GM23338 (cell line): ENCODE results near the gene TAGLN.

Experiments
- CREB1 ChIP-seq: fragments of 250-450 bp; sonication (Bioruptor Pico); IDR thresholded peaks from 2 replicates; pipeline ENCODE4 v1.5.0; 2020; ENCODE audit warnings: low read depth, mild to moderate bottlenecking, moderate library complexity
- CTCF ChIP-seq, 2 experiments: fragments of 200-600 bp in 1 of 2; sonication (generic) in 1 of 2; conservative IDR thresholded peaks; 2 replicates each; pipeline versions ENCODE4 v1.5.1 to v1.6.1; 2016 to 2017; ENCODE audit warnings: antibody characterized with exemption in 2 of 2, low read depth in 2 of 2, mild to moderate bottlenecking in 2 of 2, moderate library complexity in 1 of 2
- EZH2 ChIP-seq: fragments of 200-600 bp; sonication (generic); IDR thresholded peaks from one replicate; pipeline ENCODE4 v1.8.0; 2017; ENCODE audit warnings: antibody characterized with exemption, mild to moderate bottlenecking, low read depth; ENCODE audit not compliant: unreplicated experiment
- NANOG ChIP-seq: IDR thresholded peaks from 2 replicates; pipeline ENCODE4 v1.6.1; 2016; ENCODE audit warnings: antibody characterized with exemption, borderline replicate concordance
- POLR2AphosphoS5 ChIP-seq: IDR thresholded peaks from 2 replicates; pipeline ENCODE4 v1.6.1; 2016; ENCODE audit warnings: antibody characterized with exemption, low read depth
- REST ChIP-seq: IDR thresholded peaks from one replicate; pipeline ENCODE4 v1.6.1; 2018; ENCODE audit warnings: antibody characterized with exemption; ENCODE audit not compliant: unreplicated experiment
- STAT1 ChIP-seq: IDR thresholded peaks from one replicate; pipeline ENCODE4 v1.6.1; 2016; ENCODE audit warnings: antibody characterized with exemption; ENCODE audit not compliant: unreplicated experiment

DNA sequence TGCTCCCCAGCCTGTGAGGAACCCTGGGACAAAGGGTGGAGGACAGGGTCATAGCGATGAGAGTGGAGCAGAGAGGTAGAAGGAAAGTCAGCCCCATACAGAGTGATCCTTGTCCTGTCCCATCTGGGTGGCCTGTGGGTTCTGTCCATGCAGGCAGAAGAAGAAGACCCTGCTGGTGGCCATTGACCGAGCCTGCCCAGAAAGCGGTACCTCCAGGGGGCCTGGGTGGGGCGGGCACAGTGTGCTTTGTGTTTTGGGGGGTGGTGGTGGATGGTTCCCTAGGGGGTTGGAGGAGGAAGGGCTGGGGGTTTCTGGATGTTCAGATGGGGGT, 12.8 kb upstream of the TAGLN start:
- TF ChIP-seq CTCF (conservative IDR thresholded peaks at IDR 0.05; ENCODE audit: low read depth in 2 of 2): no peak
- no peak for TF ChIP-seq STAT1
- TF ChIP-seq POLR2AphosphoS5: no peak
- TF ChIP-seq CREB1 (CRISPR knock-in tag): no peak
- TF ChIP-seq EZH2: no peak
- TF ChIP-seq REST: no peak
- TF ChIP-seq NANOG: no peak
